Activated gamma-delta T cell treated with anti-CD3 and anti-CD28 coated beads, Interleukin-2, amount 50 U/mL, for 16 hours (primary cell): ENCODE measurements around the gene EIF5B.
A peak's percentile ranks its signal among the peaks of the same experiment; 100 is the strongest.
"Not testable (repeated sequence)": the region's sequence is repeated elsewhere in the genome, so short reads cannot be mapped to it uniquely, and the experiment has no call there.

Source experiments
- DNase-seq: peaks from one replicate; pipeline ENCODE4 v3.0.0-alpha.2; 2020; ENCODE audit warnings: low read depth

Gene EIF5B, protein sequence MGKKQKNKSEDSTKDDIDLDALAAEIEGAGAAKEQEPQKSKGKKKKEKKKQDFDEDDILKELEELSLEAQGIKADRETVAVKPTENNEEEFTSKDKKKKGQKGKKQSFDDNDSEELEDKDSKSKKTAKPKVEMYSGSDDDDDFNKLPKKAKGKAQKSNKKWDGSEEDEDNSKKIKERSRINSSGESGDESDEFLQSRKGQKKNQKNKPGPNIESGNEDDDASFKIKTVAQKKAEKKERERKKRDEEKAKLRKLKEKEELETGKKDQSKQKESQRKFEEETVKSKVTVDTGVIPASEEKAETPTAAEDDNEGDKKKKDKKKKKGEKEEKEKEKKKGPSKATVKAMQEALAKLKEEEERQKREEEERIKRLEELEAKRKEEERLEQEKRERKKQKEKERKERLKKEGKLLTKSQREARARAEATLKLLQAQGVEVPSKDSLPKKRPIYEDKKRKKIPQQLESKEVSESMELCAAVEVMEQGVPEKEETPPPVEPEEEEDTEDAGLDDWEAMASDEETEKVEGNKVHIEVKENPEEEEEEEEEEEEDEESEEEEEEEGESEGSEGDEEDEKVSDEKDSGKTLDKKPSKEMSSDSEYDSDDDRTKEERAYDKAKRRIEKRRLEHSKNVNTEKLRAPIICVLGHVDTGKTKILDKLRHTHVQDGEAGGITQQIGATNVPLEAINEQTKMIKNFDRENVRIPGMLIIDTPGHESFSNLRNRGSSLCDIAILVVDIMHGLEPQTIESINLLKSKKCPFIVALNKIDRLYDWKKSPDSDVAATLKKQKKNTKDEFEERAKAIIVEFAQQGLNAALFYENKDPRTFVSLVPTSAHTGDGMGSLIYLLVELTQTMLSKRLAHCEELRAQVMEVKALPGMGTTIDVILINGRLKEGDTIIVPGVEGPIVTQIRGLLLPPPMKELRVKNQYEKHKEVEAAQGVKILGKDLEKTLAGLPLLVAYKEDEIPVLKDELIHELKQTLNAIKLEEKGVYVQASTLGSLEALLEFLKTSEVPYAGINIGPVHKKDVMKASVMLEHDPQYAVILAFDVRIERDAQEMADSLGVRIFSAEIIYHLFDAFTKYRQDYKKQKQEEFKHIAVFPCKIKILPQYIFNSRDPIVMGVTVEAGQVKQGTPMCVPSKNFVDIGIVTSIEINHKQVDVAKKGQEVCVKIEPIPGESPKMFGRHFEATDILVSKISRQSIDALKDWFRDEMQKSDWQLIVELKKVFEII

DNA sequence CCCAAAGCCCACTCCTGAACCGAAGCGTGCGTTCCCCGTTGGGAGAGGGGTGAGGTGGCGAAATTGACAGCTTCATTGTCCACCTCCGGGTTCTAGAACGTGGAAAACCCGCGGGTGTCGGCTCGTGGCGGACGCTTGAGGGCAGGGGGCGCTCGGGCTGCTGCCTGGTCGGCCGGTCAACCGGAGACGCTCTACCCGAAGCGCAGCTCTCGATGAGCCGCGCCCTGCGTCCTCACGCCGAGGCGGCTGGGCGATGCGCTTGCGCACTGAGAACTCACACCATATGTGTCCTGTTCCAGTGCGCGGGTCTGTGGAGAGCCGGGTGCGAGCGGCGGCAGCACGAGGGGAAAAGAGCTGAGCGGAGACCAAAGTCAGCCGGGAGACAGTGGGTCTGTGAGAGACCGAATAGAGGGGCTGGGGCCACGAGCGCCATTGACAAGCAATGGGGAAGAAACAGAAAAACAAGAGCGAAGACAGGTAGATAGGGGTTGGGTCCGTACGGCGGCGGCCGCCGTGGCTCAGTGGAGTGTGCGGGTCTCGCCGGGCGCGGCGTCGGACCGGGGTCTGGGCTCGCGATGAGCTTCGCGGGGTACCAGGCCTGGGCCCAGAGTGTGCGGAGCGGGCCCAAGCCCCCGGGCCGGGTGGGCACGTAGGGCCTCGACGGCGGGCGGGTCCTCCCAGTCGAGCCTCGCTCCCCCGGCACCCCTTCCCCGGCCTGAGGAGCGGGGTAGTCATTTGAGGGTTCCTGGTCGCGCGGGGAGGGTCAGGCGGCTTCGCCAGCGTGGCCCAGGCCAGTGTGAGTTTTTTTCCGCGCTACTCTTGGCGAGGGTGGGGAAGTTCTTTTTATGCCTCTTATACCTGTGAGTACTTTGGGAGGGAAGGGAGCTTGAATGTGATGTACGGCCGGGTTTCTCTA, at the start of gene EIF5B:
Gene EIF5B (plus strand): TSS at position 277 of the 916 bp plus-strand sequence. CDS start 166 bp downstream, at position 443.
- DNase-seq = peak; percentile 88

DNA sequence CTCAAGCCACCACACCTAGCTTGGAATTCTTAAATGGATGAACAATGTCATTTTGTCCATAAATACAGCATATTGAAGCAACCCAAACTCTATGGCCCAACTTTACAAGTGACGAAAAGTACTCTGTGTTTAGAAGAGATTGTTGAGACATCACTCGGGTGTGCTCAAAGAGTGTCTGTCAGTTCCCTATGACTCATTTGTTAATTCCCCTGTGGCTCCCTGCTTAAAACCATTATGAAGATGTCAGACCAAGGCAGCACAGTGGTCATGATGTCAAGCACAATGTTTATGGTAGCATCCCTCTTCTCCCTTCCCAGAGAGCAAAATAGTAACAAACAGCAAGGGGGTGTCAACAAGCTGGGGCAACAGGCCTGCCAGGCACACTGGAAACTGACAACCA, 39.2 kb upstream of the EIF5B start:
- no peak for DNase-seq

DNA sequence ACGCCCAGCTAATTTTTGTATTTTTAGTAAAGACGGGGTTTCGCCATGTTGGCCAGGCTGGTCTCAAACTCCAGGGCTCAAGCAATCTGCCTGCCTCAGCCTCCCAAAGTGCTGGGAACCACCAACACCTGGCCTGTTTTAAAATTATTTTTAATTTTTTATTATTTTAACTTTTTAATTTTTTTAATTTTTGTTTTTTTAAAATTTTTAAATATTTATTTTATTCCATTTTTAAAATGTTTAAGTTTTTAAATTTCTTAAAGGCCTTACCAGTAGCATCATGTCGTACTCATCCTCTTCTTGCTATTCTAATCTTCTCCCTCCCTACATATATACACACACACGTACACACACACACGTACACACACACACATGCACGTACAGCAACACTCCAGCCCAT, 37.6 kb upstream of the EIF5B start:
- no peak for DNase-seq

DNA sequence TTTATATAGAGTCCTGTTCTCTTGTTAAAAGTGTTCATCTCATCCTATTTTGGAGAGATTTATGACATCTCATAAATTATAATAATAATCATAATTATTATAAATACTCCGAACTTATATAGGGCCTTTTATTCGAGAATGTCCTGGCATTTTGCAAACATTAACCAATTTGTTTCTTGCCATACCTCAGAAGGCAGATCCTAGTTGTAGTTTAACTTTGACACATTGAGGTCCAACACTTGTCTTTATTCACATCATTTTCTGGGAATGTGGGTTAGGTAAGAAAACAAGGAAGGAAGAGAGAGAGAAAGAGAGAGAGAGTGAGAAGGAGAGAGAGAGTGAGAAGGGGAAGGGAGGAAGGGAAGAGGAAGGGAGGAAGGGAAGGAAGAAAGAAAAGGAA, 36.1 kb upstream of the EIF5B start, which contains the start of gene LYG1:
Gene LYG1 (minus strand): TSS at position 101 of the 400 bp plus-strand sequence. CDS start 5,527 bp downstream, outside the sequence.
- DNase-seq = not testable (repeated sequence)

DNA sequence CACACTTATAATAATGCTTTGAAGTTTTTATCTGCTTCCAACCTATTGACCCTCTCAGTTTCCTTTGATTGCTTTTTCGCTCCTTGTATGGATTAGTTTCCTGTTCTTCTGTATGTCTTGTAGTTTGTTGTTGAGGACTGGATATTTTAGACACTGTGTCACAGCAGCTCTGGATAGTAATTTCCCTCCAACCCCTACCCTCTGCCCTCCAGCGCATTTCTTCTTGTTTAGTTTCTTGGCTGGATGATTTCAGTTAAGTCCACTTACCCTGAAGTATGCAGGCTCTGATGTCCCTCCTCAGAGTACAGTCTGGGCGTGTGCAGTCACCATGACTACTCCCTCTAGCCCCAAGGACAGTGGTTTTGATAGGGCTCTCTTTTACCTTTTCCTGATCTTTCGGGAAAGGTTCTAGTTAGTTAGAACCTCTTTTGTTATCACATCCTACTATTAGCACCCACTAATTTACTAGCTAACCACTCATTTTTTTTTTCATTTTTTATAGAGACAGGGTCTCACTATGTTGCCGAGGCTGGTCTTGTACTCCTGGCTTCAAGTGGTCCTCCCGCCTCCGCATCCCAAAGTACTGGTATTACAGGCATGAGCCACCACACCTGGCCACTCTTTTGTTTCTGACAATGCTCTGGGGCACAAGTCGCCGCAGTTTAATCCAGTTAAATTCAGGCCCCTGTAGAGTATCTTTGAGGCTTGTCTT, 19.9 kb upstream of the EIF5B start:
- DNase-seq = no peak

DNA sequence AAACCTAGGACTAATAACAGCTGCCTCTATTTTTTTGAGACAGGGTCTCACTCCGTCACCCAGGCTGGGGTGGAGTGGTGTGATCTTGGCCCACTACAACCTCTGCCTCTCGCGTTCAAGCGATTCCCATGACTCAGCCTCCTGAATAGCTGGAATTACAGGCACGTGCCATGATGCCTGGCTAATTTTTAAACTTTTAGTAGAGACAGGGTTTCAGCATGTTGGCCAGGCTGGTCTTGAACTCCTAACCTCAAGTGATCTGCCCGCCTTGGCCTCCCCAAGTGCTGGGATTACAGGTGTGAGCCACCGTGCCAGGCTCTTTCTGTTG, 19.4 kb upstream of the EIF5B start:
- DNase-seq = not testable (repeated sequence)

DNA sequence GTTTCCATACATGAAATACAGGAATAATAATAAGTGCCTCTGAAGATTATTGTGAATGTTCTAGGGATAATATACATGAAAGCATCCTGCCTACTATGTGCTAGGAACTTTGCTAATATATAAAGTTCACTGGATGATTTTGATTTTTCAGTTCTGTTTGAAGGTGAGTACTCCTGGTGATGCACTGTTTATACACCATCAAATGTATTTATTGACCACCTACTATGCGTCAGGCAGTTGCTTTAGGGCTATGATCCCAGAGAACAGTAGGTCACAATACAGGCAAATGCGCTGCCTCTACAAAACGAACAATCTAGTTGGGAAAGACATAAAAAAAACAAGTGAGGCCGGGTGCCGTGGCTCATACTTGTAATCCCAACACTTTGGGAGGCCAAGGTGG, 11.8 kb upstream of the EIF5B start:
- DNase-seq = no peak

DNA sequence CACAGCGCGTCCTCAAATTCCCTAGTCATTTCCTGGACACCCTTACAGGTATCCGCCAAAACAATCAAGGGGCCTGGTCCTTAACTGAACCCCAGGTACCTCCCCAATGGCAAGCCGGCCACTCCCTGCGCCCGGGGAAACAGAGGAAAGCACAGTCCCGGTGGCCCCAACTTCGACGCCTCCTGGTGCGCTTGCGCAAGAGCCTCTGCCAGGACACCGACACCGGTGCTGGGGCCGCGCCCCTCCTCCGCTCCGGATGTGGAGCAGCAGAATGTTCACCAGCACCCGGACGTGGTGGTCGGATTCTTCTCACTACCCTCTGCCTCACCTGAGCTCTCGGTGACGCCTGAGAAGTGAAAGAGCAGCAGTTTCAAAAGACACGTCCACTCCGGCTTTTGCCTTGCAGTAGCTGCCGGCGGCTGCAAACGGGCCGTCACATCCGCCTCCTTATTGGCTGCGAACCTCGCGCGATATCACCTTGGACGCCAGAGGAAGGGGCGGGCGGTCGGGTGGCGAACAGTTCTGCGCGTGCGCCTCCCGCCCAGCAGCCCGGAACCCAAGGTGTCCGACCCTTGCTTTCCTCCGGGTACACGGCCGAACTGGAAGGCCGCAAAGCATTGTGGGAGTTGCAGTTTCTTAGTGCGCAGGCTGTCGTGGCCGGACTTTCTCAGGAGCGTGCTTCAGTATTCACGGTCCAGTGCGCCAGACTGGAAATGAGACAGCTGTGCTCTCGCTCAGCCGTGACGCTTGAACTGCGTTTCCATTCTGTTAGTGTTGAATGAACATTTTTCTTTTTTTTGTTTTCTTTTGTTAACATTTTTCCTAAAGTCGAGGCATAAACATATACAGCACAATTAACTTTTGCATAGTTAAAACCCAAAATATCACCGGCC, 1.0 kb upstream of the EIF5B start, which contains the start of gene TXNDC9:
Gene TXNDC9 (minus strand): TSS at position 423 of the 893 bp plus-strand sequence. CDS start 3,123 bp downstream, outside the sequence.
- peak; percentile 95 for DNase-seq

DNA sequence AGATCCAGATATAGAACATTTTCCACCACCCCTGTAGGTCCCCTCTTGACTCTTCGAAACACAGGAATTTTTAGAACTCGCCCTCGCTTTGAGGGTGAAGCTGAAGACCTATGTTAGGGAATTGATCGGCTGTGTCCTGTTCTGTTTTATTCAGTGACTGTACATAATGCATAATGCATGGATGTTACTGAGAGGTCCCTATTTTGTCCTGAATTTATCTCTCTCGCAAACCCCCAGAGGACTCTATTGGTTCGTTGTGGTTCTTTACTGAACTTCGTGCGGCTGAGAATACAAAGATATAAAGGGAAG, 431 bp upstream of the EIF5B start:
- DNase-seq = no peak

DNA sequence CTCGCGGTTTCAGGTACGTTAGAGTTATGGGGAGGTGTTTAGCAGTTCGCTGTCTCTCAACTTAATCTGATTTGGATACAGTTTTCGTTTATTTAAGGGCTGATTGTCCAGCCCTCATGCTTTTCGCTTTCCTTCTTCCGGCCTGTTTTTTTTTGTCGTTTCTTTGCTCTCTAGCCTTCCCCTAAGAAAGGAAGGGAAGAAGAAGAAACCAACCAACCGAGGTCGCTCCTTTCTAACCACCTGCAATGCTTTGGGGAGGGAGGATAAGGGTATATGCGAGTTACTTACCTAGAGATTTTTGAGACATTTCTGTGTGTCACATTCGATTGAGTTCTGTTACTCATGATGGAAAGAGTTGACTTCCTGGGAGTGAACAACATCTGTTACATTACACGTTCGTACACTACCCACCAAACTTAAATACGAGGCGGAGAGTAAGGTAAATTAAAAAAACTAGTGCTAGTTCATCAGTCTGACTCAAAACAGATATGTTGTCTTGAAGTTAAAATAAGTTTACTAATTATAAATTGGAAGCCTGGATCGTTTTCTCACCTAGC, 918 bp downstream of the EIF5B start:
- DNase-seq = no peak

DNA sequence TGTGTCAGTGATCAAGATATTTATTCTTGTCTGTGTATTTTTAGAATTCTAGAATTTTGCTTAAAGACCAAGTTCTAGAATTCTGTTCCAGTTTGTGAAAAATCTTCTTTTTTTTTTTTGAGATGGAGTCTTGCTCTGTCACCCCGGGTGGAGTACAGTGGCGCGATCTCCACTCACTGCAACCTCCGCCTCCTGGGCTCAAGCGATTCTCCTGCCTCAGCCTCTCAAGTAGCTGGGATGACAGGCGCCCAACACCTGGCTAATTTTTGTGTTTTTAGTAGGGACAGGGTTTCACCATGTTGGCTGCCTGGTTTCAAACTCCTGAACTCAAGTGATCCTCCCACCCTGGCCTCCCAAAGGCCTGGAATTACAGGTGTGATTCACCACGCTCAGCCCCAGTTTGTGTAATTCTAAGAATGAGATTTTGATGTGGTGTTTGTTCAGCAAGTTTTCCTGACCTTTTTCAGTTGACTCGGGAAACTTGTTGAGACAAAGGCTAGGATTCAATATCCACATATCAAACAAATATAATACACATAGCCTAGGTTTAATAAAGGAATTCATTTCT, 3.6 kb downstream of the EIF5B start:
- no peak for DNase-seq

DNA sequence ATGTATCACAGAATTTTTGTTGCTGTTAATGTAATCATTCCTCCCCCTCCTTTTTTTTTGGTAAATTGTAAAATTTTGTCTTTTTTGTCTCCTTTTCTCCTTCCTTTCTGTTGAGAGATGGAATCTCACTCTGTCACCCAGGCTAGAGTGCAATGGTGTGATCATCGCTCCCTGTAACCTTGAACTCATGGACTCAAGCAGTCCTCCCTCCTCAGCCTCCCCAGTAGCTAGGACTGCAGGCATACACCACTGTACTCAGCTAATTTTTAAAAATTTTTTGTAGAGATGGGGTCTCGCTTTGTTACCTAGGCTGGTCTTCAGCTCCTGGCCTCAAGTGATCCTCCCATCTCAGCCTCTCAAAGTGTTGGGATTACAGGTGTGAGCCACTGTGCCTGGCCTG, 5.3 kb downstream of the EIF5B start:
- DNase-seq = no peak

DNA sequence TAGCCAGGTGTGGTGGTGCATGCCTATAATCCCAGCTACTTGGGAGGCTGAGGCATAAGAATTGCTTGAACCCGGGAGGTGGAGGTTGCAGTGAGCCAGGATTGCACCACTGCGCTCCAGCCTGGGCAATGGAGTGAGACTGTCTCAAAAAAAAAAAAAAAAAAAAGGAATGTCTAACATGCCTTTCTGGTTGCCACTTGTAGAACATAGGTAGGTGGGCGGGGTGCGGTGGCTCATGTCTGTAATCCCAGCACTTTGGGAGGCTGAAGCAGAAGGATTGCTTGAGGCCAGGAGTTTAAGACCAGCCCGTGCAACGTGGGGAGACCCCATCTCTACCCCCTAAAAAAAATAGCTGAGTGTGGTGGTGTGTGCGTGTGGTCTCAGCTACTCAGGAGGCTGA, 8.3 kb downstream of the EIF5B start:
- not testable (repeated sequence) for DNase-seq

DNA sequence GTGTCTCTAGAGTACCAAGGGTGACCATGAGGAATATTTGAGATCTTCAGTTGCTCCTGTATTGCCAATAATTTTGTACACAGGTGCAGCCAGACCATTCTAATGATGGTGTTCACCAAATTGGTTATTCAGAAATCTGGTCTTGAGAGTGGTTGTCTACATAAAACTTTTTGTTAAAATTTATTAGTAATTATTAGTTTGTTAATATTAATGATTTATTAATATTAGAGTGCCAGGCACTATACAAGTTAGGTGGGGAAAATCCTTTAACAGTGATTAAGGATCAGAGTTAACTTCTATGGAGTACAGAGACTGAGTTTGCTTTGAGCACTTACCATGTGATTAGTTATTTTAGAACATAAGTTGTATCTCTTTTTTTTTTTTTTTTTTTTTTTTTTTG, 9.0 kb downstream of the EIF5B start:
- DNase-seq = no peak

DNA sequence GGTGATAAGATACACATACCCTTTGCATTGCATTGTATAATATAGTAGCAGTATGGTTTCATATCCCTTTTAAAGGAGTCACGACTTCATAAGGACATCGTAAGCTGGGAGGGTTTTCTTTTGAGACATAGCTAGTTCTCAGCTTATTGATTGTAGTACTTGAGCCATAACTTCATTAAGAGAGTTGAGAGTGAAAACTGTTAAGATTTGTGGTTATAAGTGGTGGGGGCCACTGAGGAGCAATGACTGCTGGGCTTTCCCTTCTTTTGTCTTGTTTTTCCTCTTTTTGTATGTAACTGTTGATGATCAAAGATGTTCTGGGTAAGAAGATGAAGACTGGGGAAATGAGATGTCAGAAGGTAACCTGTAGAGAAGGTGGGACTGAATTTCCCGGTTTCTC, 11.0 kb downstream of the EIF5B start:
- DNase-seq = no peak

DNA sequence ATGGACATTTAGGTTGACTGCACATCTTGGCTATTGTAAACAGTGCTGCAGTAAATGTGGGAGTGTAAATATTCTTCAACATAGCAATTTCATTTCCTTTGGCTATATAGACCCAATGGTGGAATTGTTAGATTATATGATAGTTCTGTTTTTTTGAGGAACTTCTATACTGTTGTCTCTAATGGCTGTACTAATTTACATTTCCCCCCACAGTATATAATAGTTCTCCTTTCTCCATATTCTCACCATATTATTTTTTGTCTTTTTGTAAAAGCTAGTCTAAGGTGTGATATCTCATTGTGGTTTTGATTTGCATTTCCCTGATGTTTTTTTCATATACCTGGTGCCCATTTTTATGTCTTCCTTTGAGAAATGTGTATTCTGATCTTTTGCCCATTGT, 13.0 kb downstream of the EIF5B start:
- no peak for DNase-seq

DNA sequence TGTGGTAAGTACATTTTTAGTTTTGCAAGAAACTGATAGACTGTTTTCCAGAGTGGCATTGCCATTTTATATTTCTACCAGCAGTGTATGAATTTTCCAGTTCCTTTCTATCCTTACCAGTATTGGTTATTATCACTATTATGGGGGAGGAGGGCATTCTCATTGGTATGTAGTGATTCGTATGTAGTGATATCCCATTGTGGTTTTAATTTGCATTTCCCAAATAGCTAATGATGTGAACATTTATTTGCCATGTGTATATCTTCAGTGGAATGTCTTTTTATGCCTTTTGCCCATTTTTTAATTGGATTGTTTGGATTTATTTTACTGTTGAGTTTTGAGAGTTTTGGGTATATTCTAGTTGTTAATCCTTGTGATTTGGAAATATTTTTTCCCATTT, 16.9 kb downstream of the EIF5B start:
- DNase-seq = no peak

DNA sequence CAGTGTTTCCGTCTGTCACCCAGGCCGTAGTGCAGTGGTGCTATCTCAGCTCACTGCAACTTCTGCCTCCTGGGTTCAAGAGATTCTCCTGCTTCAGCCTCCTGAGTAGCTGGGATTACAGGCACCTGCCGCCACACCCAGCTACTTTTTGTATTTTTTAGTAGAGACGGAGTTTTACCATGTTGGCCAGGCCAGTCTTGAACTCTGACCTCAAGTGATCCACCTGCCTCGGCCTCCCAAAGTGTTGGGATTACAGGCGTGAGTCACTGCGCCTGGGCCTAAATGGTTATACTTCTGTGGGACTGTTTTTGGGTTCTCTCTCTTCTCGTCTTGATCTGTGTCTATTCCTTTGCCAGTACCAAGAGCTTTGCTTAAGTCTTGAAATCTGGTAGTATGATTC, 17.6 kb downstream of the EIF5B start:
- DNase-seq = not testable (repeated sequence)

DNA sequence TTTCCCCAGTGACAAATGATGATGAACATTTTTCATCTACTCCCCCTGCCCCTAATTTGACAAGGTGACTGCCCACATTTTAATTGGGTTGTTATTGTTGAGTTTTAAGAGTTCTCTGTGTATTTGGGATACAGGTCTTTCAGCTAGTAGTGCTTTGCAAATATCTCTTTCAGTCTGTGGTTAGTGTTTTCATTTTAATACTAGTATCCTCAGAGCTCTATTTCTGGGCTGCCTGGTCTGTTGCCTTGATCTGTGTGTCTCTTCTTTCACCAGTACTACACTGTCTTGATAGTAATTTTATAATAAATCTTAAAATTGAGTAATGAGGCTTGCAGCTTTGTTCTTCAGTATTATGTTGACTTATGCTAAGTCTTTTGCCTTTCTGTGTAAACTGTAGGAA, 19.7 kb downstream of the EIF5B start:
- no peak for DNase-seq
